Prostate gland (tissue), 2 donors: Measurements from ENCODE around the gene RHCE.

ENCODE experiments used
- POLR2A ChIP-seq: fragments of 450-650 bp; IDR thresholded peaks from one replicate; pipeline ENCODE4 v1.6.1; 2016; ENCODE audit warnings: antibody characterized with exemption, mild to moderate bottlenecking
- POLR2AphosphoS5 ChIP-seq: sonication (generic); formaldehyde crosslinking; IDR thresholded peaks from one replicate; pipeline ENCODE4 v1.6.1; 2017; ENCODE audit warnings: antibody characterized with exemption
- TF ChIP-seq, protein P1 (sequence below), 4 experiments: fragments of 200-600 bp in 2 of 4; fragments of 450-650 bp in 2 of 4; sonication (generic) in 2 of 4; IDR thresholded peaks; 1 replicate in 3 of 4; 2 replicates in 1 of 4; pipeline ENCODE4 v1.5.1; 2016 to 2019; ENCODE audit warnings: antibody characterized with exemption in 4 of 4, mild to moderate bottlenecking in 2 of 4, moderate library complexity in 2 of 4

DNA sequence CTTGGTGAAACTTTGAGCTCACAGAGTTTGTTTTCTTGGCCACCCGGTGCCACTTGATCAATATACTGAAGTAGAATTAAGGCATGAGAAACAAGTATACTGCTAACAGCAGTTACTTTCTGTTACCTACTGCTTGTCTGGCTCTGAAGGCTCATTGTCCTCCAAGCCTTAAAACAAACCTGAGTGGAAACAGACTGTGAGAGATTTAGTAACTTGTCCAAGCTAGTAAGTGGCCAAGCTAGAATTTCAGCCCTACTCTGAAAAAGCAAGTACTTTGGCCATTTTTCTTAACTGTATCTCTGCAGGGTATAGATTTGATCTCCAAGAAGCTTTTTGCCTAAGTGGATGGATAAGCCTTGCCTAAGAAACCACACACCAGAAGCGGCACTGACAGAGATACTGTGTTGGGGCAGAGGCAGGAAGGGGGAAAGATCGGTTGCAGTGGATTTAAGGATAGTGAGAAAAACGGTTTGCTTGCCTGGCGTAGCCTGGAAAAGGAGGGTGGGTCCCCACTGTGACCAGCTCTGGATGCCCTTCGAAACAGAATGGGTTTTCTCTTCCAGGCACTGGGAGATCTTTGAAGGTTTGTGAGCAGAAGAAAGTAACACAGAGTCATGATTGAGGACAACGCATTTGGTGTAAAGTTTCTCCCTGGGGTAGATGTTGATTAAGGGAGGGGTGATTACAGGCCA, 8.0 kb upstream of the RHCE start:
- TF ChIP-seq, protein P1, sequence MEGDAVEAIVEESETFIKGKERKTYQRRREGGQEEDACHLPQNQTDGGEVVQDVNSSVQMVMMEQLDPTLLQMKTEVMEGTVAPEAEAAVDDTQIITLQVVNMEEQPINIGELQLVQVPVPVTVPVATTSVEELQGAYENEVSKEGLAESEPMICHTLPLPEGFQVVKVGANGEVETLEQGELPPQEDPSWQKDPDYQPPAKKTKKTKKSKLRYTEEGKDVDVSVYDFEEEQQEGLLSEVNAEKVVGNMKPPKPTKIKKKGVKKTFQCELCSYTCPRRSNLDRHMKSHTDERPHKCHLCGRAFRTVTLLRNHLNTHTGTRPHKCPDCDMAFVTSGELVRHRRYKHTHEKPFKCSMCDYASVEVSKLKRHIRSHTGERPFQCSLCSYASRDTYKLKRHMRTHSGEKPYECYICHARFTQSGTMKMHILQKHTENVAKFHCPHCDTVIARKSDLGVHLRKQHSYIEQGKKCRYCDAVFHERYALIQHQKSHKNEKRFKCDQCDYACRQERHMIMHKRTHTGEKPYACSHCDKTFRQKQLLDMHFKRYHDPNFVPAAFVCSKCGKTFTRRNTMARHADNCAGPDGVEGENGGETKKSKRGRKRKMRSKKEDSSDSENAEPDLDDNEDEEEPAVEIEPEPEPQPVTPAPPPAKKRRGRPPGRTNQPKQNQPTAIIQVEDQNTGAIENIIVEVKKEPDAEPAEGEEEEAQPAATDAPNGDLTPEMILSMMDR (IDR thresholded peaks at IDR 0.05), result no peak
- no peak for TF ChIP-seq POLR2A
- no peak for TF ChIP-seq POLR2AphosphoS5
